Cardiac fibroblast (primary cell): ENCODE data around the gene OGFOD3.

ENCODE experiments used
- DNase-seq, 2 donors: peaks; one replicate each; pipeline versions ENCODE4 v3.0.0 to v3.0.0-alpha.2; 2010; ENCODE audit warnings: low read depth in 2 of 2
- H3K4me3 ChIP-seq, 2 donors: replicated peaks in 1 of 2; 1 replicate in 1 of 2; 2 replicates in 1 of 2; pipeline ENCODE4 v1.5.1; 2011; ENCODE audit warnings: low read depth in 2 of 2, low read length in 2 of 2, mild to moderate bottlenecking in 2 of 2, moderate library complexity in 1 of 2
- CTCF ChIP-seq: IDR thresholded peaks from one replicate; pipeline ENCODE4 v1.5.1; 2011; ENCODE audit warnings: low read depth, mild to moderate bottlenecking, low read length, inconsistent platforms

Gene OGFOD3

GRCh38 chr17:82390860-82391435 lies 27.4 kb downstream of the OGFOD3 start:
- no peak for DNase-seq
- no peak overlapping the region for H3K4me3 ChIP-seq
- no peak for TF ChIP-seq CTCF

GRCh38 chr17:82390015-82390859 lies 28.1 kb downstream of the OGFOD3 start:
- no peak overlapping the region for H3K4me3 ChIP-seq
- no peak for DNase-seq
- TF ChIP-seq CTCF: no peak

GRCh38 chr17:82389379-82389778 lies 29.0 kb downstream of the OGFOD3 start:
- H3K4me3 ChIP-seq: no peak overlapping the region
- no peak for TF ChIP-seq CTCF
- DNase-seq: no peak

GRCh38 chr17:82388922-82389283 lies 29.5 kb downstream of the OGFOD3 start:
- no peak overlapping the region for H3K4me3 ChIP-seq
- DNase-seq: no peak
- TF ChIP-seq CTCF: no peak

GRCh38 chr17:82388223-82388921 lies 30.0 kb downstream of the OGFOD3 start:
- H3K4me3 ChIP-seq: no peak overlapping the region
- no peak for DNase-seq
- TF ChIP-seq CTCF: no peak

GRCh38 chr17:82387705-82388106 lies 30.7 kb downstream of the OGFOD3 start:
- no peak for DNase-seq
- no peak for TF ChIP-seq CTCF
- H3K4me3 ChIP-seq: no peak overlapping the region
